GM12878 (cell line): ENCODE data around the gene CRB3. TPM values are rescaled to one million over a fixed set of nuclear protein-coding genes. Genes with fewer than 3 reads are reported as not detected.

Experiments
- ATAC-seq: fragments of 200-7000 bp; cut with Tn5 transposase; 3 replicates; pipeline ENCODE4 v1.9.1; 2020; ENCODE audit warnings: mild to moderate bottlenecking, moderate library complexity
- BruUV-seq: library from RNA; stranded (reverse); fragments of 400-500 nt; replicated peaks from 2 replicates; lab custom pipeline; 2021; lab: Mats Ljungman, UMichigan
- CTCF ChIA-PET: fragments of 300-600 bp; sonication (Branson Sonifier 250); formaldehyde crosslinking; extraction: SDS; loops from one replicate; lab custom pipeline; 2021; ENCODE audit warnings: inconsistent platforms; lab: Yijun Ruan, JAX
- POLR2A ChIA-PET: fragments of 350-600 bp; formaldehyde crosslinking; extraction: SDS; loops from one replicate; lab custom pipeline; 2021; ENCODE audit warnings: inconsistent platforms; lab: Charles Lee
- RAD21 ChIA-PET: fragments of 300-600 bp; sonication (Branson Sonifier 250); formaldehyde crosslinking; loops from one replicate; lab custom pipeline; 2023; ENCODE audit warnings: antibody characterized with exemption; ENCODE audit not compliant: unreplicated experiment; lab: Charles Lee
- SMC1A ChIA-PET: fragments of 300-600 bp; sonication (Branson Sonifier 250); formaldehyde crosslinking; loops from one replicate; lab custom pipeline; 2023; ENCODE audit not compliant: unreplicated experiment, uncharacterized antibody; lab: Charles Lee
- DNase-seq: peaks from one replicate; pipeline ENCODE4 v3.0.0-alpha.2; 2011; ENCODE audit warnings: low read depth, low spot score
- FAIRE-seq: peaks from 3 replicates; lab custom pipeline; 2011; peaks lifted over from hg19 to GRCh38; lab: Jason Lieb, UNC
- H2AFZ ChIP-seq: 2 replicates; pipeline ENCODE4 v1.6.0; 2011; ENCODE audit warnings: low read depth, low read length, control low read depth; ENCODE audit not compliant: control insufficient read depth
- H3K27ac ChIP-seq: 2 replicates; pipeline ENCODE4 v1.5.1; 2011; ENCODE audit warnings: control low read depth; ENCODE audit not compliant: control insufficient read depth, insufficient read depth
- H3K27me3 ChIP-seq, 2 experiments: replicated peaks in 1 of 2; 2 replicates each; pipeline versions ENCODE4 v1.6.0 to v1.6.1; 2011; ENCODE audit warnings: low read length in 1 of 2; ENCODE audit not compliant: control insufficient read depth in 2 of 2, insufficient read depth in 2 of 2
- H3K36me3 ChIP-seq, 2 experiments: 2 replicates each; pipeline ENCODE4 v1.5.1; 2011; ENCODE audit warnings: low read length in 1 of 2; ENCODE audit not compliant: control insufficient read depth in 2 of 2, insufficient read depth in 2 of 2
- H3K4me1 ChIP-seq: 2 replicates; pipeline ENCODE4 v1.6.1; 2011; ENCODE audit warnings: mild to moderate bottlenecking, low read length, moderate library complexity, mixed read lengths; ENCODE audit not compliant: control insufficient read depth, insufficient read depth
- H3K4me2 ChIP-seq: 2 replicates; pipeline ENCODE4 v1.6.0; 2011; ENCODE audit warnings: control low read depth; ENCODE audit not compliant: control insufficient read depth, insufficient read depth
- H3K4me3 ChIP-seq: fragments of 200-600 bp; sonication (generic); 2 replicates; pipeline ENCODE4 v1.5.1; 2016
- H3K79me2 ChIP-seq: 2 replicates; pipeline ENCODE4 v1.6.0; 2011; ENCODE audit warnings: low read length; ENCODE audit not compliant: control insufficient read depth, insufficient read depth
- H3K9ac ChIP-seq: 2 replicates; pipeline ENCODE4 v1.8.0; 2011; ENCODE audit warnings: low read length, control low read depth, mixed read lengths; ENCODE audit not compliant: control insufficient read depth, insufficient read depth
- H3K9me3 ChIP-seq: replicated peaks from 3 replicates; pipeline ENCODE4 v1.5.1; 2011; ENCODE audit warnings: mild to moderate bottlenecking, low read length; ENCODE audit not compliant: control insufficient read depth, insufficient read depth
- H4K20me1 ChIP-seq: 2 replicates; pipeline ENCODE4 v1.6.0; 2011; ENCODE audit not compliant: control insufficient read depth, insufficient read depth
- CREB1 ChIP-seq: IDR thresholded peaks from 2 replicates; pipeline ENCODE4 v1.6.1; 2012; ENCODE audit warnings: low read depth, mild to moderate bottlenecking, inconsistent platforms
- SPI1 ChIP-seq: IDR thresholded peaks from 2 replicates; pipeline ENCODE4 v1.6.1; 2011; ENCODE audit warnings: low read depth, mild to moderate bottlenecking, low read length, moderate library complexity, borderline replicate concordance; ENCODE audit not compliant: insufficient read depth
- ZNF207 ChIP-seq: fragments of 450-650 bp; IDR thresholded peaks from 2 replicates; pipeline ENCODE4 v1.6.1; 2014; ENCODE audit warnings: antibody characterized with exemption, mild to moderate bottlenecking, borderline replicate concordance
- WGBS: methylation state at CpG from one replicate; pipeline ENCODE4 v1.1.6; 2016; ENCODE audit warnings: low lambda C conversion rate; ENCODE audit not compliant: insufficient replicate concordance, insufficient coverage; ENCODE audit errors: missing lambda C conversion rate; 5-methylcytosine and 5-hydroxymethylcytosine counted together
- in situ Hi-C: fragments of 300-500 bp; cut with MboI; formaldehyde crosslinking; loops from 9 replicates; pipeline ENCODE4 v1.14.3; 2018; ENCODE audit warnings: mixed read lengths
- intact Hi-C: fragments of 100-400 bp; cut with micrococcal nuclease; formaldehyde crosslinking; loops from one replicate; pipeline ENCODE4 v1.14.2; 2022; ENCODE audit not compliant: unreplicated experiment
- polyA plus RNA-seq, 11 experiments: library from polyadenylated mRNA; depleted of rRNA in 4 of 11; unstranded in 6 of 11; stranded (reverse) in 5 of 11; fragments of >200 nt; fragmentation: Nextera tagmentation in 4 of 11; fragmentation: Illumina TruSeq in 1 of 11; extraction: Ambion mirVana in 4 of 11; extraction: Trizol in 1 of 11; gene quantifications; 1 replicate in 1 of 11; 2 replicates in 10 of 11; pipeline versions ENCODE4 v1.2.1 to v1.2.3, GENCODE V29; 2011 to 2016; ENCODE audit warnings: inconsistent platforms in 2 of 11, missing spikeins in 2 of 11, low read depth in 1 of 11
- total RNA-seq, 4 experiments: library from RNA; depleted of rRNA in 3 of 4; stranded (reverse); fragments of >200 nt in 3 of 4; fragmentation: Illumina TruSeq in 1 of 4; extraction: Trizol in 1 of 4; gene quantifications; 2 replicates each; pipeline versions ENCODE4 v1.2.1 to v1.2.3, GENCODE V29; 2013 to 2021

CRB3 gene
- total and polyA plus RNA-seq, 10 of the 15 experiments (the other 5 are each of a cell fraction or from before 2014, with no cell fraction given): 0.11 to 1.9 (median 0.98) TPM; not detected in 1

- Histone ChIP-seq H3K36me3 (no peaks in the 10 kb centered on the region), H3K9ac (no peak overlapping the region), H3K9me3 (no peaks in the 10 kb centered on the region), H3K4me3 (no peak overlapping the region), H3K4me2 (no peak overlapping the region), H4K20me1 (no peaks in the 10 kb centered on the region), H3K4me1 (peaks cover 2% of the 10 kb centered on the region), H3K79me2 (no peaks in the 10 kb centered on the region)
- ChIA-PET CTCF (interaction anchor here (1.6 kb wide), 1 partner anchor 14 kb away, joined by 3 read pairs; no protein-coding TSS in a partner anchor), POLR2A (interaction anchor here (0.5 to 0.6 kb wide), 2 partner anchors 61 to 173 kb away, joined by 3 read pairs; no protein-coding TSS in a partner anchor), RAD21 (interaction anchor here (0.8 kb wide), 1 partner anchor 8 kb away, joined by 3 read pairs; no protein-coding TSS in a partner anchor), SMC1A (interaction anchor here (1.1 to 1.3 kb wide), 2 partner anchors 10 to 12 kb away, joined by 3 read pairs; no protein-coding TSS in a partner anchor)
- 39% methylated on average over 7 of the region's 7 CpGs for WGBS
- ATAC-seq (no peak), FAIRE-seq (no peak), DNase-seq (no peak)
- no TSS peak for BruUV-seq
- intact Hi-C loops (no loop called here), in situ Hi-C loops (no loop called here)
- TF ChIP-seq SPI1 (peak; percentile 54; the same call in 1 of the 2 replicates), CREB1 (no peak), ZNF207 (no peak)
- TF ChIP-seq, all 136 proteins: peak for 1
- Histone ChIP-seq H3K27ac (no peak overlapping the region), H2AFZ (no peak overlapping the region), H3K27me3 (peaks cover 0 to 2% of the 10 kb centered on the region in 2 experiments; a peak in 3 of 4 replicates)
These were observed 34.4 kb downstream of the CRB3 start for GRCh38 chr19:6498294-6499036.
